SIG-M5 (cell line): ENCODE data around the gene PPWD1.
A peak's percentile ranks its signal among the peaks of the same experiment; 100 is the strongest.

ENCODE experiments used
- DNase-seq: peaks from one replicate; lab custom pipeline; 2025; lab: John Stamatoyannopoulos, UW

PPWD1 gene

GRCh38 chr5:65624025-65624570 is 61.0 kb downstream of the PPWD1 start, which contains the start of gene TRIM23:
TRIM23 (minus strand) TSS chr5:65624333; CDS start chr5:65624274, 59 bp downstream.
- peak; percentile 75 for DNase-seq

DNA sequence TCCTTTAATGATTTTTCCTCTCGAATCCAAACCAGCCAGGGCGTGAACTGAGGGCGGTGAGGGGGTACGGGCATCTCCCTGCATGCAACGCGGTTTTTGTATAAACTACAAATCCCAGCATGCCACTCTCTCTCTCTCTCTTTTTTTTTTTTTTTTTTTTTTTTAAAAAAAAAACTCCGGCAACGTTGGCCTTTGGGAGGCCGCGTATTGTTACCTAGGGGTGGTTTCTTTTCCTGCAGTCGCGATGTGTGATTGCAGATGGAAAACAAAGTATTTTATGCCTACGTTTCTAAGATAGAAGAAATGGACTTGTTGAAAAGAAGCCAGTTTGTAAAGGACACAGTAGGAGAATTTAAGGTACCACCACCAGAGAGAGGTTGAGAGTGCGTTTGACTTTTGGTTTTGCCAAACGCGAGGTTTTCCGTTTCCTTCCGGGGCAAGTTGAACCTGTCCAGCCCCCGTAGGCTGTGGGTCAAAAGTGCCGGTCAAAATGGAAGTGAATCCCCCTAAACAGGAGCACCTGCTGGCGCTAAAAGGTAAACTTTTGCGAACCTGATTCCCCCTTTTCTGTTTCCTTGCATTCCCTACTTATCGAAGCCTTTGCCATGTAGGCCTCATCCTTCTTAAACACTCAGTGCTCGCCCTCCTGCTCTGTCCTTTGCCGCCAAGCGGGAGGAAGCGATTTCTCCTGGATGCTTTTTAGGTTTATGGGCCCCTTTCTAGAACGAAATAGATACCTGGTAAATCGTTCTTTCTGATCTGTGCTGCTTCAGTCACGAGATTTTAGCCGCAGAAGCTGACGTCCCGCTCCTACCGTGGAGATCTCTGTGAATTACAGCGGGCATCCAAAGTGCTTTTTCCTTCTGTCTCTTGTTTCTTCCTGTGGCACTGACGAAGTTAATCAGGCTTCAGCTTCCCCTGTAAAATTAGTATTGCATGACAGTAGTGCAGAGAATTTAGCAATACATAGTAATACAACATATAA is 61.8 kb downstream of the PPWD1 start, which contains the start of the genes SHLD3 and TRAPPC13:
TSS of gene SHLD3 (plus strand) at position 457 of the 985 bp plus-strand sequence. CDS start 4,561 bp downstream, outside the sequence.
TSS of gene TRAPPC13 (plus strand) at position 457 of the 985 bp plus-strand sequence. CDS start at position 491, 34 bp downstream.
- peak; percentile 76 for DNase-seq

GRCh38 chr5:65625743-65626142 is 62.6 kb downstream of the PPWD1 start:
- DNase-seq = no peak

GRCh38 chr5:65630981-65631380 is 67.9 kb downstream of the PPWD1 start:
- DNase-seq = no peak
